NCI-H1092 treated with DMSO at 0.1 percent for 48 hours (cell line): ENCODE data around the gene LPAR5.

Source experiments
- DNase-seq: peaks from one replicate; lab custom pipeline; 2025; lab: John Stamatoyannopoulos, UW

Gene LPAR5

DNA sequence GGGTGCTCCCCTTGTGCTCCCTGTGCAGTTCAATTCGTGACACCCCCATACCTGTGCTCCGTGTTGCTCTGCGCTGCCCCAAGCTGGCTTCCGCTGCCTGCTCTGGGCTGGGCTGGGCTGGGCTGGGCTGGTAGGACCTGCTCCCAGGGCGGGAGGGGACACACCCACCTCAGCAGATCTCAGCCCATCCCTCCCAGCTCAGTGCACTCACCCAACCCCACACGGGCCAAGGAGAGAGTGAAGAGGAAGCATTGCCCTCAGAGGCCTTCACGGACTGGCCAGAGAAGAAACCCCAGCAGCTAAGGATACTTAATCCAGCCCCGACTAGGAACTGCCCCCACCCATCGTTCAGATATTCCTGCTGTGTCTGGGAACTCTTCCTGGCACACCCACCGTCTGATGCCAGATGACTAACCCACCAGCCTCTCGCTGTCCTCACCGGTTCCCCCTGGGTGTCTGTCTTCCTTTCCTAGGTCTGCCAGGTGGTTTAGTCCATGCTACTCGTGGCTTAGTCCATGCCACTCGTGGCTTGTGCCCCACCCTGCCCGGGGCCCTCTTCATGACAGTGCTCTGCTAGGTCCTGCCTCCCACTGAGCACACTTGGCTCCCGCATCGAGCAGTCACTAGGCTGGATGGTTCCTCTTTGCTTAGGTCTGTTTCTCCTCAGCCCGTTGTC lies at the start of gene LPAR5:
TSS of gene LPAR5 (minus strand) at position 104 of the 676 bp plus-strand sequence. CDS start 14,711 bp downstream, outside the sequence.
- DNase-seq = no peak

DNA sequence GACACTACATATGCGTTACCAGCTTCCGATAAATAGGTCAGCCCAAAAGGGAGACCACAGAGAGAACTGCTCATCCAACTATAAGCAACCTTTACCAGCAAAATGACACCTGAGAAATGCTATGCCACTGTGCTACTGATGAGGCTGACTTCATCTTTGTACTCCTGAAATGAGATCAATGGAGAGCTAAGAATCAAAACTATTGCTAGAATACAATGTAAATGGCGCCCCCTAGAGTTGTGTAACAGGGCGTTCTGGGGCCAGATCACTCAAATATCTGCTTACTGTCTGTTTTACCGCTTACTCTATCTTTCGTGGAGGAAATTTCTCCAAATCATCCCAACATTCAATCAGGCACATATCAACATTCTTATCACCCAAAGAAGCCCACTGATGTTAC lies 48.9 kb upstream of the LPAR5 start:
- peak; percentile 16 for DNase-seq

DNA sequence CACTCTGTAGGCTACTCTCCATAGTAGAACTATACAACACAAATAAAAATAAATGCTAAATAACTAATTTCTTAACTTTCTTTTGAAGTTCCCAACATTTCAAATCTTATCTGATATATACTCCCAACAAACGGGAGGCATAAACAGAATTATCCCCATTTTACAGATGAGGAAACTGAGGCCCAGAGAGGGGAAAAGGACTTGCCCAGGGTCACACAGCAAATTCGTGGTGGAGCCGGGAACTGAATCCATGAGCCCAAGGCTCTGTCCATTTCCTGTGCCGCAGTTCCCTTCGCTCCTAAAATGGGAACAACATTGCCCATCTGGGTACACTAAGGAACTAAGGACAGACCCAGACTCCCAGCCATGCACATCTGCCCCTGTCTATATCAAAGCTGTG lies 41.2 kb upstream of the LPAR5 start:
- DNase-seq = no peak

DNA sequence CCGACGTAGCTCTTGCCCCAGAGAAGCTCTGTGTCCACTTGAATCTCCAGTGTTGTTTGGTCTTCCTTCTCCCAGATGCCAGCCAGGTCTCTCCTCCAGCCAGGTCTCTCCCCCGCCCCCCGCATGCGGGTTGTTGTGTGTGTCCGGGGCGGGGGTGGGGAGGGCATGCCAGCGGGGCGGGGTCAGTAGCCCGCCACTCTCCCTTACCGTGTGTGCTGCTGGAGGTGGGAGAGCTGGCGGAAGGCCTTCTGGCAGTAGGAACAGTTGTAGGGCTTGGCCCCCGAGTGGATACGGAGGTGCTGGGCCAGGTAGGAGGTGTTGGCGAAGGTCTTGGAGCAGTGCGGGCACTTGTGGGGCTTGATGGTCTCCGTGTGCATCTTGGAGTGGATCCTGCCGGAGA lies 36.4 kb upstream of the LPAR5 start:
- no peak for DNase-seq

DNA sequence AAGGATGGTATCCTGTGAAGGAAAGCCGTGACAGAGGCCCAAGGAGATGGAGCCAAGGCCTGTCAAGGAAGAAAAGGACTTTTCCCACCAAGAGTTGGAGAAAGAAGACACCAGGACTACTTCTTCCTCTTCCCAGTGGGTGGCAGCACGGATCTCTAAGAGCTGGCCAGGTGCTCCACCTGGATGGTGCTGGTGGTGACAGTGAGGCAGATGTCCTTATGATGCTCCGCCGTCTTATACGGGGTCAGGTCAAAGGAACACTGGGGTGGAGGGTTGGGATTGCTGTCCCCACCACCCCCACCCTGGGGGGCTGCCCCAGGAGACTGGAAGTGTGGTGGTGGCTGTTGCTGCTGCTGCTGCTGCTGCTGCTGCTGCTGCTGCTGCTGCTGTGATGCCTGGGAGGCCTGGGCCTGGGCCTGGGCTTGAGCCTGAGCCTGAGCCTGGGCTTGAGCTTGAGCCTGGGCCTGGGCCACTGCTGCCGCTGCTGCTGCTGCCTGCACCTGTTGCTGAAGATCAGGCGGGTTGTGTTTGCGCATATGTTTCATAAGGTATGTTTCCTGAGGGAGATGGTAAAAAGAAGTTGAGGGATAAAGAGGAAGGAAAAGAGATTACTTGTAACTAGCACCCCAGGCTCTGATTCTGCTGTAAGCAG lies 31.9 kb upstream of the LPAR5 start:
- DNase-seq = no peak

DNA sequence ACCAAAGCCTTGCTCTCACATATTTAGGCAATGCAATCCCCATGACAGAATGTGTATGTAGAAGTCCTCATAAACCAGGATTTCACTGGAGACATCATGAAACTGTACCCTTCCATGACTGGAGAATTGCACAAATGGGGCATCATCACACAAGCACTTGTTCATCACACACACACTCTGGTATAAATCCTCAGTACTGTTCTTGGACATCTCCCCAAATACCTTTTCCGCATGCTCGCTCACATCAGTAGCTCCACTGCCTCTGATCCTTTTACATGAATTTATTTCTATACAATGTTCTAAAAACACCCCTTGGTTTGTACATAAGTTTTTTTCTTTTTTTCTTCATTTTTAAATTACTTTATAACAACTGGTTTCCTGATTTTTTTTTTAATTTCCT lies 30.5 kb upstream of the LPAR5 start:
- no peak for DNase-seq

DNA sequence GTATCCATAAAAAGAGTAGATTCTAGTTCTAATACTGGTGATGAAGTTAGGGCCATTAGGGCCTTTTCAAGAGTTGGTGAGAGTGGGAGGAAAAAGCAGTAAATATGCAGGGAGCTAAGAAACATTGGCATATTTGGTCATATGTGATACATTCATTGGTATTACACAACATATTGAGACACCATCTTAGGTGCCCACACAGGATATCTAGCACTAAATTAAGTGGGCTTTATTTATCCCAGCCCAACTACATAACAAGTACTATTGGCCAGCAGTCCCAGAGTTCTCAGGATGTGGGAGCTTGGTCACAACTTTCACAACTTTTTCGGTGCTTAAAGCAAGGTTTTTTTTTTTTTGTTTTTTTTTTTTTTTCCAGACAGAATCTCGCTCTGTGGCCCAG lies 29.1 kb upstream of the LPAR5 start:
- no peak for DNase-seq

DNA sequence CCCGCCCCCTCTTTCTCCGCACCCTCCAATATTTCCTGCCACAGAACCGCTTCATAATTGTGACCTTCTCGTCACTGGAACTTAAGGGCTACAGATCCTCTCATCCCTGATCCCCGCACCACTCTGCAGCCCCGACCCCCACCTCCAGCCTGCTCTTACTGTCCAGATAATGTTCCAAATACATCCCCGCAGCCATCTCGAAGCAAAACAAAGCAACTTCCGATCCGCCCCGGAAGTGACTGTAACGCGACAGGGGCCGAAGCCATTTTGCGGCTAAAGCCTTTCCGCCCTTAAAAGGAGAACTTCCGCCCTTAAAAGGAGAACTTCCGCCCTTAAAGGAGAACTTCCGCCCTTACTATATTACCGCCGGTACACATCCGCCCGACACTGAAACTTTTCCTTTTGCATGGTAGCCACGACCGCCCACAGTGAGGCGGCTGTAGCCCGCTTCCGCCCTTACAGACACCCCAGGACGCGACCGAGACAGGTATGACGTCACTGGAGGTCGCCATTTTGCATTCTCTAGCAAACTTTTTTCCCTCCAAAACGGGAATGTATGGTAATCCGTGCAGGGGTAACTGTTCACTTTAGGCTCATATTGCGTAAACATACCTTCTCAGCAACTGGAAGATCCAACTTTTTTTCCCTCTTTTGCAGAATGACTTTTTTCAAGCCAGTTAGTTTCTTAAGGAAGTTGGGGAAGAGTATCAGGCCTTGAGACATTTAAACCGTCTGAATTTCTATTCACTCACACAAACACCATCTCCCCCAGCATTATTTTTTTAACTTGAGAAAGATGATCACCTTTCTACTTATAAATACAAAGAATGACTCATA lies 27.4 kb upstream of the LPAR5 start, which contains the start of gene ING4:
TSS of gene ING4 (minus strand) at position 214 of the 837 bp plus-strand sequence. CDS start at position 196, 18 bp downstream.
- peak; percentile 99 for DNase-seq

DNA sequence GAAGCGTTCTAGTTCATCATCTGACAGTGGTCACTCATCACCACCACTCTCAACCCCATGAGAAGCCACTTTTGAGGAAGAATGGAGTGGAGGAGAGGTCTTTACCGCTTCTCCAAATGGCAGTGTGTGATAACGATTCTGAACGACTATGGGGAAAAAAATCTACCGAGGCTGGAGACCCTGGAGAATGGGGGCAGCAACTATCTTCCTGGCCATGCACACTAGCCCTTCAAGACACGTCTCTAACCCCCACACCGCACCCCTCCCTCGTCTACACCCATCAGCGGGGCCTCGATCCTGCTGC lies 26.8 kb upstream of the LPAR5 start:
- no peak for DNase-seq

DNA sequence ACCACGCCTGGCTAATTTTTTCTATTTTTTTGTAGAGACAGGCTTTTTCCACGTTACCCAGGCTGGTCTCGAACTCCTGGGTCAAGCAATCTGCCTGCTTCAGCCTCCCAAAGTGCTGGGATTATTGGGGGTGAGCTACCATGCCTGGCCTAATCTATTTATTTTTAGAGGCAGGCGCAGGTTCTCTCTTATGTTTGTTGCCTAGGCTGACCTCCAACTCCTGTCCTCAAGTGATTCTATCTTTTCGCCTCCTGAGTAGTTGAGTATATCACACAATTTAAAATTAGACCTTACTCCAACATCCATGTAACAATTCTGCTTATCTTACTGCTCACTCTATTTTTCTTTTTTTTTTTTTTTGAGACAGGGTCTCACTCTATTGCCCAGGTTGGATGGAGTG lies 18.2 kb upstream of the LPAR5 start:
- no peak for DNase-seq

DNA sequence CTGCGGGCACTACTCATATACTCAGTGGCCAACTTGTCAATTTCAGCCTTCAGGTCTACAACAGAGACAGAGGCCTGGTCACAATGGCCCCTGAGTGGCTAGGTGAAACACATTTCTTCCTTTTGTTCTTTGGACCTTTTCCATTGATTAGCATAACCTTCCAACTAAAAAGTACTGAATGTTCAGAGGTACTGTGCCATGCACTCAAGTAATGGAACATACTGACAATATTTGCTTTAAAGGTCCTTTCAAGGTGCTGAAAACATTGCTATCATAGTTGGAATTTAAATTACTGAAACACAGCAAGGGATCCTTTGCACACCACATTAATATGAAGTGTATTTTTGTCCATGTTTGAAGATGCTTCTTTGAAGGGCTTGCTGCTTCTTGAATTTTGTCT lies 17.6 kb upstream of the LPAR5 start:
- no peak for DNase-seq

DNA sequence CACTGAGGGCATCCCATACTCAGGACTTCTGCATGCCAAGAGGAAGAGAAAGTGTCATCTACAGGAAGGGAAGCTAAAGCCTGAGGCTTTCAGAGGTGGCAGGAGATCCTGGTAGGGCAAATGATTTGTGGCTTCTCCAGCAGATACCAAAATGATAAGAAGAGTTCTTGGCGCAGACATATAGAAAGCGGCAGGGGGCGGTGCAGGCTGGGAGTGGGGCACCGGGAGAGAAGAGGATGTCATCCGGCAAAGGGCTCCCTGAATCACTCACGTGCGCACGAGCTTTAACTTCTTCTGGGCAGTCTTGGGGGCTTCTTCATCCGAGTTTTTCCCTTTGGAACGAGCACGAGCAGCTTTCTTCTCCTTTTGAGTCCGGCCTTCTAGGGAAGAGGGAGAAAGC lies 16.6 kb upstream of the LPAR5 start:
- DNase-seq = no peak

DNA sequence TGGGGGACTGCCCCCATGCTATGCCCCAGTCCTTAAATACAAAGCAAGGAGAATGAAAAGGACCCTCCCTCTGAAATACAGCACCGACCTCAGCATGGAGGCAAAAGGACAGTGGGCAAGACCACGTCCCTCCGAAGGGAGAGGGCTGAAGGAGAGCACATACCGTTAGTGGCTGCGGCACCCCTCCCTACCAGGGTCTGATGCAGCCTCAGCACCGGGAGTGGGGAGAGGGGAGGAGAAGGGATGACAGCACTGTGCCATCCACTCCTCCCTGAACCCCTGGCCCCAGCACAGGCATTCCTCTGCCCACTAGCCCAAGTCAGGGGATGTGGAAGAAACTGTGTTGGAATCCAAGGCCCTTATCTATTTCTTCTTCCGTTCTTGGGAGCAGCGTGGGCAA lies 15.1 kb upstream of the LPAR5 start:
- DNase-seq = no peak

DNA sequence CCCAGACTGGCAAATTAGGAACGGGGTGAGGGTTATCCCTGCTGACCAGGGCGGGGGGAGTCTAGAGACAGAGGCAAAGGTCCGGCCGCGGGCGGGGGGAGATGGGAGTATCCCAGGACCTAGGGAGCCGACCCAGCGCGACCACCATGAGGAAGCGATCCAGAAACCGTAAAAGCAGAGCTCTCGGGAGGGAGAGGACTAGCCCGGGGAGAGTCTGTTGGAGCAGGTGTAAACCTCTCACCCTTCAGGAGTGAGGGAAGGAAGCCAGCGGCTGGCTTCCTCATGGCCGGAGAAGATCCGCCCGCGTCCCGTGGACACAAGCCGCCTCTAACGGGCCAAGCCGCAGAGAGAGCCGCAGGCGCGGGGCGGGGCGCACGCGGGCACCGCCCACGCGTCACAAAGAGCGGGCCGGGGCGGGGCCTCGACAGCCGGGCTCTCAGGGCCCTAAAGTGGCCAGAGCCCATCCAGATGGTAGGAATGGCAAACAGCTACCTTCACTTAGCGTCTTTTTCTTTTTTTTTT lies 11.4 kb upstream of the LPAR5 start, which contains the start of gene ACRBP:
TSS of gene ACRBP (minus strand) at position 350 of the 522 bp plus-strand sequence. CDS start at position 284, 66 bp downstream.
- no peak for DNase-seq

DNA sequence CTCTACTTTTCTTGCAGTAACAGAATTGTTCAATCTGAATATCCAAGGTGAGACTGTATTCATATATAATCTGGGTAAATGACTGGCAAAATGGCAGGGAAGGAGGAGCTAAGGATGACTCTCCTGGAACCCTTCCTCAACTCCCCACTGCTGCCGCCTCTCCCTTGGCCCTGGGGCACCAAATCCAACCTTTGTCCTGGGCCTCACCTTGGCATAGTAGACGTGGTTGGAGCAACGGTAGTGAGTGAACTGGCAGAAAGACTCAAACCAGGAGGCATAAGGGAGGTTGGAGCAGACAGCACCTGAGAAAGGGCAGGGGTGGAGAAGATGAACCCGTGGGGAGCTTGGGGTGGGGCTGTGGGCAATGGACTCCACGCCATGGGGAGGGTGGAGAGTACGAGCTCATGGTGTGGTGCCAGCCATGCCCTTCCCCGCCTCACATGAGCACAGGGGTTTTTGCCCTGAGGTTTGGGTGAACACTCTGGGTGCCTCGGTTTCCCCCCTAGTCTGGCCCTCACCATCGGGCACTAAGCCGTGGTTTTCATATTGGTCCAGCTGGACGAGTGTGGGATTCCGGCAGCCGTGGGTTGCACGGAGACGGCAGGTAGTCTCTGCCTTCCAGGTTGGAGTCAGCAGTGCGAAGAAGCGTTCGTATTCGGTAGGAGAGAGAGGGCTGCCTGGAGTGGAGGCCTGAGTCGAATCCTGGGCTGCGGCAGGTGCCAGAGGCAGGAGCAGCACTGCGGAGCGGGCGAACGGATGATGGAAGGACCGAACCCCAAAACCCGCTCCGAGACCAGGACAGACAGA lies 10.7 kb upstream of the LPAR5 start:
- DNase-seq = no peak

DNA sequence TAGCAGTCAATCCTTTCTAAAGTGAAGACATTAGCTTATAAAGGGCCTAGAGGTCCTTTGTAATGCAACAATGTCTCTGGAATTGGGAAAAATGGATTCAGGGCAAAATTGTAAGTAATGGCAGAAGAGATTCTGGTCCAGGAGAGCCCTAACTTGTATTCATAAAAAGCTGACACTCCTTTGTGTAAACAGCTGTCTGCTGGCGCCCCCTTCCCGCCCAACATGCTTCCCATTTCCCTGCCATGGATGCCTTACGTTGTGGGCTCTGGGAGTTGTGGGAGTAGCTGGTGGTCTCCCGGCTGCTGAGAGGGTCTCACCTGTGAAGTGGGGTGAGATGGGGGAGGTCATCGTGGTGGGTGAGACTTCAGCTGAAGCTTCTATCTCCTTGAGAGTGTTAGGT lies 9.1 kb upstream of the LPAR5 start:
- DNase-seq = peak; percentile 30

DNA sequence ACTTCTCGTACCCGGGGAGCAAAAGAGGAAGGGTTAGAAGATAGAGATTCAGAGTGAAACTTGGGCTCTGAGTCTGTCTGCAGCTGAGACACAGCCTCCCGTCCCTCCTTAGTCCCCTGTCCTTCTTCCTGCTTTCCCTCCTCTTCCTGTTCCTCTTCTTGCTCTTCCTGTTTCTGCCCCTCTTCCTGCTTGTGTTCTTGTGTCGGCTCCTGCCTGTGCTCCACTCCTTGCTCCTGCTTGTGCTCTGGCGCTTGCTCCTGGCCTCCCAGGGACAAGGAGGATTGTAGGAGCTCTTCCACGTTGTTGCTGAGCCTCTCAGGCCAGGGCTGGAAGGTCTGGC lies 8.5 kb upstream of the LPAR5 start:
- DNase-seq = no peak

DNA sequence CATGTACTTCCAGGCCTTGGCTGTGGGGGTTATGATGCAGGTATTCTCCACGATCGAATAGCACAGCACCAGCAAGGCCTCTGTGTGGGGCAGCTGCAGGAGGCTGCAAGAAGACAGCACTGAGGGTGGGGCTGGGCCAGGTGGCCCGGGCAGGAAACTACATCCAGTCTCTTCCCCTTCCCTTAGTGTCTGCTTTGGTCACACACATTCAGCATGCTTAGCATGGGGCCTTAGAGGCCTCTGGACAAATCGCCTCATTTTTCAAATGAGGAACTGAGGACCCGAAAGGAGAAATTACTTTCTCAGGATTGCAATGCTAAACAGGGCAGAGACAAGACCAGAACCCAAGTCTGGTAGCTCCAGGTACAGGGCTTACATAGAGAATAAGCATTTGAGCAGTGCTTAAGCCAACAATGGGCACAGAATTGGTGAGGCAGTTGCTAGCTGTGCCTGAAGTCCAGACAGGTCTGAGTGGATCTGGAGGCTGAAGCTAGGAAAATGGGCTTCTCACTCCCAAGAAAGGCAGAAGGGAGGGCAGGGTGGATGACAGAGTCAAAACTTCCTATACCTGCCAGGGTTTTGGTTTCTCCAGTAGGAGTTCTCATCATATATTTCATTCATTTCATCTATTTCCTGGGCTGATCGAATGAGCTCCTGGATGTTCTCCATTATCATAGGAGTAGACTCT lies 8.0 kb upstream of the LPAR5 start:
- no peak for DNase-seq

DNA sequence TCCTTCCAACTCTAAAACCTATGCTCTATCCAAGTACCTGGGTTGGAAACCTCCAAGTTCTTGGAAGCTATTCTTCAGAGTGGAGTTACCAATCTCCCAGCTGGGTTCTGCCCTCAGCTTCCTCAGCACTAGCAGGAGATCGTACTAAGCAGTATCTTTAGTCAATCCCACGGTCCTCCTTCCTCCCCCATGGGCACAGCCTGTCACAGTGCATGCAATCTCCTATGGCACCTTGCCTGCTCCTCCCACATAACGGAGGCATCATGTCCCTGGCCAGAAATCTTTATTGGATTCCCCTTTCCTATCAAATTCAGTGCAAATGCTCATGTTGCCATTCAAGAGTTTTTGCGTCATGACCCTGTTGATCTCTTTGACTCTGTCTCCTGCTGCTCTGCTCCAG lies 5.4 kb upstream of the LPAR5 start:
- no peak for DNase-seq

DNA sequence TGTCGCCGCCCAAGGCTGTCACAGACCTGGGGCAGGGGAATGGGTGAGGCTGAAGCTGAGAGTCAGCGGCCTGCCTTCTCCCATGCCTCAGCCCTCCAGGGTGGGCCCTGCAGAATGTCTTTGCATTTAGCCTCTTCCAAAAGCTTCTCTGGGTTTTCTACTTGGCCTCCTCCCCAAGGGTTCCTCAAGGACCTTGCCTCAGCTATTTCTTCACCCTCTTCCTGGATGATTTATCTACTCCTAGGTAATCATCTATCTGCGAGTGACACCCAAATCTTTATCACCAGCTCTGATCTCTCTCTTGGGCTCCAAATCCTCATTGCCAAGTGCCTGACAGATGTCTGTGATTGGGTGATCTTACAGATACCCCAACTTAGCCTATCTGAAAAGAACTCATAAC lies 4.7 kb upstream of the LPAR5 start:
- no peak for DNase-seq

DNA sequence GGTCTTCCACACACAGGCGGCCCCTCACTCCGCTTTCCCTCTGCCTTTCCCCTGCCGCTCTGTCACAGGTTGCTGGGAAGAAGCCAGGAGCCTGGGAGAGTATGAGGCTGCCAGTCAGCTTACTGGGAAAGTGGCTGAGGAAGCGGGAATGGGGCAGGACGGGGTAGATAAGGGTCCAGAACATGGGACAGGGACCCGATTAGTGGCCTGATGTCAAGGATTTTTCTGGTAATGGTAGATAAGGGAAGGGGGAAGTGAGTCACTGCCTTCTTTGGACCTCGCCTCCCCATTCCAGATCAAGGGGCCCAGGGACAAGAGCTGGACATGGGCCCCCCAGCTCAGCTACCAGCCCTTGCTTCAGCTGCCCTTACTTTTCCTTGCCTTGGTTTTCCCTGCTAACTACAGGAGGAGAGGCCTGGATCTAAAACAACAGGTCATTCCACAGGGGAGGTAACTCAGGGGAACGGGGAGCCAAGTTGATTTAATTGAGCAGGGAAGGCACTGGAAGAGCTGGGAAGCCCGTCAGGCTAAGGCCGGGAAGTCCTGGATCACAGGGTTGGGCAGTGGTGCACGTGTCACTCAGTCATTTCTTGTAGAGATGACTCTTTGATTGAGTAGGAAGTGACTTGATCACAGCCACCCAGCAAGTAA lies 3.5 kb upstream of the LPAR5 start:
- DNase-seq = no peak
